Loucy (cell line): Measurements from ENCODE around the gene TSHR.

Experiments
- H2AFZ ChIP-seq: fragments of 200-600 bp; sonication (generic); 2 replicates; pipeline ENCODE4 v1.6.0; 2016; ENCODE audit warnings: antibody characterized with exemption, mild to moderate bottlenecking, low read length, moderate library complexity
- H3F3A ChIP-seq: fragments of 200-600 bp; 2 replicates; pipeline ENCODE4 v1.6.0; 2016; ENCODE audit warnings: antibody characterized with exemption, low read depth, mild to moderate bottlenecking
- H3K27me3 ChIP-seq: fragments of 200-600 bp; sonication (generic); 2 replicates; pipeline ENCODE4 v1.6.1; 2014; ENCODE audit warnings: low read length, mild to moderate bottlenecking; ENCODE audit not compliant: insufficient read depth, poor library complexity, severe bottlenecking
- H3K36me3 ChIP-seq: fragments of 200-600 bp; sonication (generic); 2 replicates; pipeline ENCODE4 v1.6.1; 2016; ENCODE audit warnings: low read length; ENCODE audit not compliant: insufficient read depth
- H3K4me1 ChIP-seq: fragments of 200-600 bp; sonication (generic); 2 replicates; pipeline ENCODE4 v1.5.1; 2014; ENCODE audit warnings: low read length, mild to moderate bottlenecking; ENCODE audit not compliant: insufficient read depth, poor library complexity, severe bottlenecking
- H3K4me2 ChIP-seq: fragments of 200-600 bp; sonication (generic); 2 replicates; pipeline ENCODE4 v1.6.0; 2014; ENCODE audit warnings: antibody characterized with exemption, low read length, low read depth, mild to moderate bottlenecking; ENCODE audit not compliant: poor library complexity, severe bottlenecking
- H3K4me3 ChIP-seq: fragments of 200-600 bp; sonication (generic); 2 replicates; pipeline ENCODE4 v1.5.1; 2014; ENCODE audit warnings: low read length, mild to moderate bottlenecking, mixed read lengths; ENCODE audit not compliant: poor library complexity, severe bottlenecking
- H3K79me2 ChIP-seq: fragments of 200-600 bp; sonication (generic); 2 replicates; pipeline ENCODE4 v1.6.1; 2014; ENCODE audit warnings: low read length; ENCODE audit not compliant: insufficient read depth
- H3K9ac ChIP-seq: fragments of 200-600 bp; sonication (generic); 2 replicates; pipeline ENCODE4 v1.6.0; 2014; ENCODE audit warnings: mild to moderate bottlenecking, low read depth, low read length, moderate library complexity; ENCODE audit not compliant: poor library complexity, severe bottlenecking
- H3K9me2 ChIP-seq: fragments of 200-600 bp; sonication (generic); replicated peaks from 2 replicates; pipeline ENCODE4 v1.6.1; 2016; ENCODE audit warnings: low read depth, low read length, mixed read lengths
- H3K9me3 ChIP-seq: fragments of 200-600 bp; sonication (generic); 2 replicates; pipeline ENCODE4 v1.6.1; 2014; ENCODE audit warnings: mild to moderate bottlenecking, antibody characterized with exemption, low read length, low read depth; ENCODE audit not compliant: insufficient read depth
- H4K20me1 ChIP-seq: fragments of 200-600 bp; sonication (generic); 2 replicates; pipeline ENCODE4 v1.6.0; 2014; ENCODE audit warnings: antibody characterized with exemption, low read length, mild to moderate bottlenecking; ENCODE audit not compliant: insufficient read depth, poor library complexity, severe bottlenecking
- CTCF ChIP-seq: fragments of 200-600 bp; sonication (generic); conservative IDR thresholded peaks from 2 replicates; pipeline ENCODE4 v1.5.1; 2014; ENCODE audit warnings: mild to moderate bottlenecking, antibody characterized with exemption, low read length
- EZH2phosphoT487 ChIP-seq: fragments of 200-600 bp; IDR thresholded peaks from 2 replicates; pipeline ENCODE4 v1.6.1; 2018; ENCODE audit warnings: antibody characterized with exemption, mild to moderate bottlenecking, moderate library complexity, borderline replicate concordance

TSHR gene

GRCh38 chr14:81031488-81031887, 76.1 kb downstream of the TSHR start:
- Histone ChIP-seq H3K27me3 (no peaks in the 10 kb centered on the region), H4K20me1 (no peaks in the 10 kb centered on the region), H3K9me3 (no peaks in the 10 kb centered on the region), H3F3A (no peaks in the 10 kb centered on the region), H3K4me1 (no peaks in the 10 kb centered on the region), H3K79me2 (no peaks in the 10 kb centered on the region), H3K4me2 (no peak overlapping the region), H2AFZ (no peak overlapping the region), H3K9ac (no peak overlapping the region), H3K9me2 (no peaks in the 10 kb centered on the region), H3K36me3 (no peaks in the 10 kb centered on the region), H3K4me3 (no peak overlapping the region)
- no peak for TF ChIP-seq EZH2phosphoT487
- TF ChIP-seq CTCF: no peak

DNA sequence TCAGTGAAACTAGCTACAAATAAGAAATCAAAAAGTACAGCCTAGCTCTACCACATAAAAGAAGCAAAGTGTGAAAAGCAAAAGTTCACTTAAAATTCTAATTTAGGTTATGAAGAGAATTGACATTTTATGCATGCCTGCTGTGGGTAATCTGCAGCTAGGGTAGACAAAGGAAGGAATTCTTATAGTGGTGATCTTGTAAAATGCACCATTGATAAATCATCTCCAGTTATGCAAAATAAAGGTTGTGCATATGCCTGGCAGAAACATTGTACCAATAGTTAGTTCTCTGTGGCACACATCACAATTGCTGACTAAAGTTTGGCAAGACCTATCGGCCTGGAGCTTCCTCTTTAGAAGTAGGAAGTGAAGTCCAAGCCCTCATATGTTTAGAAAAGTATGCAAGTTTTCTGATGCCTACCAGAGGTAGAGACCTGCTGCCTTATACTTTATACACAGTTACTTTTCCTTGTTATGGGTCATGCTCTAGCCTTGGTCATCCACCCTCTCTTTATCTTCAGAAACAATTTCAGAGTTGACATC, 78.3 kb downstream of the TSHR start:
- Histone ChIP-seq H3K4me2 (no peak overlapping the region), H3F3A (no peaks in the 10 kb centered on the region), H3K9me2 (no peaks in the 10 kb centered on the region), H3K9me3 (no peaks in the 10 kb centered on the region), H2AFZ (no peak overlapping the region), H3K27me3 (no peaks in the 10 kb centered on the region), H3K4me1 (no peaks in the 10 kb centered on the region), H3K79me2 (no peaks in the 10 kb centered on the region), H3K4me3 (no peak overlapping the region), H3K9ac (no peak overlapping the region), H4K20me1 (no peaks in the 10 kb centered on the region), H3K36me3 (no peaks in the 10 kb centered on the region)
- TF ChIP-seq EZH2phosphoT487 (no peak), CTCF (no peak)

DNA sequence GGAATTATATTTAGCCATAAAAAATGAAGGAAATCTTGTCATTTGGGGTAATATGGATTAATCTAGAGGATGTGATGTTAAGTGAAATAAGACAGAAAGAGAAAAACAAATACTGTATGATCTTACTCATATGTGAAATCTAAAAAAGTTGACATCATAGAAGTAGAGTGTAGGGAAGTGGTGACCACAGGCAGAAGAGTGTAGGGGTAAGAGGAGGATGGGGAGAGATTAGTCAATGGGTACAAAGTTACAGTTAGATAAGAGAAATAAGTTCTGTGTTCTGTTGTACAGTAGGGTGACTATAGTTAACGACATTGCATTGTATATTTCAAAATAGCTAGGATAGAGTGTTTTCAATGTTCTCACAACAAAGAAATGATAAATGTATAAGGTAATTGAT, 87.0 kb downstream of the TSHR start:
- Histone ChIP-seq H3K27me3 (no peaks in the 10 kb centered on the region), H2AFZ (no peak overlapping the region), H3K9me2 (no peaks in the 10 kb centered on the region), H4K20me1 (no peaks in the 10 kb centered on the region), H3K9ac (no peak overlapping the region), H3K9me3 (no peaks in the 10 kb centered on the region), H3K36me3 (no peaks in the 10 kb centered on the region), H3K79me2 (no peaks in the 10 kb centered on the region), H3K4me3 (no peak overlapping the region), H3F3A (no peaks in the 10 kb centered on the region), H3K4me2 (no peak overlapping the region), H3K4me1 (no peaks in the 10 kb centered on the region)
- no peak for TF ChIP-seq CTCF
- TF ChIP-seq EZH2phosphoT487: no peak
